WTC11 (cell line): ENCODE measurements around the gene PRKN. TPM values are rescaled to one million over a fixed set of nuclear protein-coding genes. Genes with fewer than 3 reads are reported as not detected.

Source experiments
- ATAC-seq: fragments of 200-7000 bp; cut with Tn5 transposase; 2 replicates; pipeline ENCODE4 v1.10.0; 2021; ENCODE audit warnings: mild to moderate bottlenecking, moderate library complexity
- CTCF ChIA-PET: fragments of 300-600 bp; sonication (Branson Sonifier 250); formaldehyde crosslinking; loops from one replicate; lab custom pipeline; 2021; ENCODE audit warnings: antibody characterized with exemption; lab: Charles Lee
- POLR2A ChIA-PET: fragments of 350-600 bp; sonication (Branson Sonifier 250); formaldehyde crosslinking; loops from one replicate; lab custom pipeline; 2021; ENCODE audit warnings: antibody characterized with exemption; lab: Charles Lee
- DNase-seq: peaks from one replicate; pipeline ENCODE4 v3.0.0; 2021; ENCODE audit warnings: low spot score
- H3K27ac Mint-ChIP-seq: 2 replicates; pipeline ENCODE4 v1.8.0; 2021; ENCODE audit warnings: mixed read lengths
- H3K27me3 Mint-ChIP-seq: 2 replicates; pipeline ENCODE4 v1.8.0; 2021; ENCODE audit warnings: low read depth, mild to moderate bottlenecking, moderate library complexity, mixed read lengths
- H3K36me3 Mint-ChIP-seq: 2 replicates; pipeline ENCODE4 v1.8.0; 2021; ENCODE audit warnings: mixed read lengths
- H3K4me1 Mint-ChIP-seq: 2 replicates; pipeline ENCODE4 v1.8.0; 2022; ENCODE audit warnings: mixed read lengths
- H3K4me3 Mint-ChIP-seq: 2 replicates; pipeline ENCODE4 v1.8.0; 2021; ENCODE audit warnings: mild to moderate bottlenecking, moderate library complexity, mixed read lengths
- H3K9me3 Mint-ChIP-seq: 2 replicates; pipeline ENCODE4 v1.8.0; 2021; ENCODE audit warnings: mixed read lengths
- CDX4 ChIP-seq: fragments of 250-450 bp; sonication (Bioruptor Pico); IDR thresholded peaks from 2 replicates; pipeline ENCODE4 v1.9.0; 2021; ENCODE audit warnings: moderate library complexity, mild to moderate bottlenecking, inconsistent platforms, borderline replicate concordance
- E2F1 ChIP-seq: sonication (generic); formaldehyde crosslinking; IDR thresholded peaks from 2 replicates; pipeline ENCODE4 v1.8.0; 2022; ENCODE audit warnings: mild to moderate bottlenecking, missing genetic modification reagents
- E2F4 ChIP-seq: sonication (generic); formaldehyde crosslinking; IDR thresholded peaks from 2 replicates; pipeline ENCODE4 v1.8.1; 2022; ENCODE audit warnings: low read depth, mild to moderate bottlenecking, moderate library complexity, missing genetic modification reagents, borderline replicate concordance
- EMX1 ChIP-seq: fragments of 250-450 bp; sonication (Bioruptor Pico); IDR thresholded peaks from 2 replicates; pipeline ENCODE4 v1.8.0; 2021; ENCODE audit warnings: mild to moderate bottlenecking
- GABPB1 ChIP-seq: sonication (generic); formaldehyde crosslinking; IDR thresholded peaks from 2 replicates; pipeline ENCODE4 v1.8.1; 2023; ENCODE audit warnings: mild to moderate bottlenecking, missing genetic modification reagents
- GRHL2 ChIP-seq: fragments of 250-450 bp; sonication (Bioruptor Pico); IDR thresholded peaks from 2 replicates; pipeline ENCODE4 v1.8.0; 2022; ENCODE audit warnings: mild to moderate bottlenecking, moderate library complexity; ENCODE audit not compliant: insufficient replicate concordance, severe bottlenecking
- MAX ChIP-seq: sonication (generic); formaldehyde crosslinking; IDR thresholded peaks from 2 replicates; pipeline ENCODE4 v1.8.0; 2022; ENCODE audit warnings: mild to moderate bottlenecking, missing genetic modification reagents
- NFE2L1 ChIP-seq: sonication (generic); formaldehyde crosslinking; IDR thresholded peaks from 2 replicates; pipeline ENCODE4 v1.8.1; 2023; ENCODE audit warnings: missing genetic modification reagents
- PRDM15 ChIP-seq: sonication (generic); formaldehyde crosslinking; IDR thresholded peaks from 2 replicates; pipeline ENCODE4 v1.8.0; 2022; ENCODE audit warnings: missing genetic modification reagents
- PREB ChIP-seq: sonication (generic); formaldehyde crosslinking; IDR thresholded peaks from 2 replicates; pipeline ENCODE4 v1.8.1; 2022; ENCODE audit warnings: mild to moderate bottlenecking, missing genetic modification reagents, moderate library complexity, borderline replicate concordance
- PRRX2 ChIP-seq: fragments of 250-450 bp; sonication (Bioruptor Pico); IDR thresholded peaks from 2 replicates; pipeline ENCODE4 v1.8.0; 2021; ENCODE audit warnings: mild to moderate bottlenecking
- TEAD1 ChIP-seq: sonication (generic); formaldehyde crosslinking; IDR thresholded peaks from 2 replicates; pipeline ENCODE4 v1.8.0; 2022; ENCODE audit warnings: mild to moderate bottlenecking, missing genetic modification reagents
- ZBTB21 ChIP-seq: sonication (generic); formaldehyde crosslinking; IDR thresholded peaks from 2 replicates; pipeline ENCODE4 v1.8.1; 2023; ENCODE audit warnings: mild to moderate bottlenecking, missing genetic modification reagents, borderline replicate concordance
- ZNF232 ChIP-seq: sonication (generic); formaldehyde crosslinking; IDR thresholded peaks from 2 replicates; pipeline ENCODE4 v1.8.0; 2022; ENCODE audit warnings: mild to moderate bottlenecking, missing genetic modification reagents
- ZNF317 ChIP-seq: sonication (generic); formaldehyde crosslinking; IDR thresholded peaks from 2 replicates; pipeline ENCODE4 v1.8.1; 2023; ENCODE audit warnings: low read depth, mild to moderate bottlenecking, moderate library complexity, missing genetic modification reagents, borderline replicate concordance
- ZNF512 ChIP-seq: sonication (generic); formaldehyde crosslinking; IDR thresholded peaks from 2 replicates; pipeline ENCODE4 v1.8.1; 2022; ENCODE audit warnings: missing genetic modification reagents, borderline replicate concordance
- total RNA-seq: library from RNA; stranded (reverse); gene quantifications from 3 replicates; pipeline ENCODE4 v1.2.3, GENCODE V29; 2021

The PRKN gene
- total RNA-seq, 1 experiment from 2014 or later, result 0.59 TPM

GRCh38 chr6:161924516-161925116 lies 803.0 kb downstream of the PRKN start (continued):
- TF ChIP-seq ZNF232 (CRISPR knock-in tag) (no peak), ZBTB21 (no peak), ZNF317 (CRISPR knock-in tag) (no peak), PREB (CRISPR knock-in tag) (no peak), PRDM15 (CRISPR knock-in tag) (no peak), ZNF512 (CRISPR knock-in tag) (no peak), TEAD1 (no peak), PRRX2 (CRISPR knock-in tag) (no peak), EMX1 (no peak), E2F4 (no peak)

GRCh38 chr6:161922631-161923119 lies 804.9 kb downstream of the PRKN start:
- DNase-seq, result peak; percentile 50
- no peak overlapping the region for H3K27ac Mint-ChIP-seq

More at GRCh38 chr6:161922631-161923119, 804.9 kb downstream of the PRKN start:
- peak; percentile 90 for ATAC-seq
- POLR2A ChIA-PET, result no interaction called here
- Mint-ChIP-seq H3K9me3 (no peaks in the 10 kb centered on the region), H3K27me3 (no peaks in the 10 kb centered on the region), H3K4me3 (no peak overlapping the region), H3K4me1 (no peaks in the 10 kb centered on the region; the same call in 1 of the 2 replicates), H3K36me3 (no peaks in the 10 kb centered on the region)
- TF ChIP-seq E2F1 (CRISPR knock-in tag) (no peak), GRHL2 (CRISPR knock-in tag) (no peak), MAX (CRISPR knock-in tag) (peak; percentile 45; the same call in 1 of the 2 replicates), GABPB1 (CRISPR knock-in tag) (peak; percentile 42; the same call in 1 of the 2 replicates), CDX4 (CRISPR knock-in tag) (no peak), NFE2L1 (CRISPR knock-in tag) (0 out of 2 replicates have a peak, but pooled peaks have one; percentile 51)
- CTCF ChIA-PET, result interaction anchor here (1.1 to 2.1 kb wide), 2 partner anchors 174 to 365 kb away, joined by 4 to 7 read pairs; no protein-coding TSS in a partner anchor
